Stimulated activated CD8-positive, alpha-beta memory T cell treated with anti-CD3 and anti-CD28 coated beads, Interleukin-2, amount 100 ng/mL, for 1 hour (primary cell): Measurements from ENCODE around the gene C17orf50.
A peak's percentile ranks its signal among the peaks of the same experiment; 100 is the strongest.
"Not testable (repeated sequence)": the region's sequence is repeated elsewhere in the genome, so short reads cannot be mapped to it uniquely, and the experiment has no call there.

Experiments
- DNase-seq, 2 donors: peaks; one replicate each; pipeline ENCODE4 v3.0.0-alpha.2; 2020; ENCODE audit warnings: low read depth in 2 of 2

The C17orf50 gene

DNA sequence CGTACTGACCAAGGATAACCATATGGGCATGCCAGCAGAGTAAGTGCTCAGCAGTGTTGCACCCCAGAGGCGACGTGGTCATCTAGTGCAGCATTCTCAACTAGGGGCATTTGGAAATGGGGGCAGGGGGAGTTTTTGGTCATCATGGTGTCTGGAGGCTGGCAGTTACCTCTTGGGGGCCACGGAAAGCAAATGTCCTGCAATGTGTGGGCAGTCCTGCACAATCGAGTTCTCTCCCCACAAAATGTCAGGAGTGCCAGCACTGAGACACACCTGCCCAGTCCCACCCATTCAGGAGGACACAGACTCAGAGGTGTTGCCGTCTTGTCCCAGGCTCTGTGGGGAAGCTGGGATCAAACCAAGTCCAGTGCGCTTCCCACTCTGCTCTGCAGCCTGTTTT lies 26.3 kb upstream of the C17orf50 start:
- no peak for DNase-seq

DNA sequence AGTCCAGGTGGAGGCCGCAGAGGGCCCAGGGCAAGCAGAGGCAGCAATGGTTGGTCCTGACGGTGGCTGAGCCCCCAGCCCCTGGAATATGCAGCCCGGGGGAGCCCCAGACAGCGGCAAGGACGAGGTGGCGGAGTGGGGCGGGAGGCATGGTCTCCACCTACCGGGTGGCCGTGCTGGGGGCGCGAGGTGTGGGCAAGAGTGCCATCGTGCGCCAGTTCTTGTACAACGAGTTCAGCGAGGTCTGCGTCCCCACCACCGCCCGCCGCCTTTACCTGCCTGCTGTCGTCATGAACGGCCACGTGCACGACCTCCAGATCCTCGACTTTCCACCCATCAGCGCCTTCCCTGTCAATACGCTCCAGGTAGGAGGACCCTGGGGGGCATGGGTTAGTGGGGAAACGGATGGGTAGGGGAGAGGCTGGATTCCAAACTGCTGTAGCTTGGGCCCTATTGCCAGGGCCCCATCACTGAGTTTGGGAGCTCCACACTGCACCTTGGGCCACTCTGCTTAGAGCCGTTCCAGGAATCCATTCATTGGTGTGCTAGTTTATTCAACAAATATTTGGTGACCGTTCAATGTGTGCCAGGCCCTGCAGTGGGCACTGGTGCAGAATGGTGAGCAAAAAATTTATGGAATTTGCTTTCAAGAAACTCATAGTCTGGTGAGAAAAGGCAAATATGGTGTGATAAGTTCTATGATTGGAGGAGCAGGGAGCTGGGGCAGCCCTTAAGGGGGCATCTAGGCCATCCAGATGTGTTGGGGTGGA lies 25.5 kb upstream of the C17orf50 start:
- DNase-seq = no peak

DNA sequence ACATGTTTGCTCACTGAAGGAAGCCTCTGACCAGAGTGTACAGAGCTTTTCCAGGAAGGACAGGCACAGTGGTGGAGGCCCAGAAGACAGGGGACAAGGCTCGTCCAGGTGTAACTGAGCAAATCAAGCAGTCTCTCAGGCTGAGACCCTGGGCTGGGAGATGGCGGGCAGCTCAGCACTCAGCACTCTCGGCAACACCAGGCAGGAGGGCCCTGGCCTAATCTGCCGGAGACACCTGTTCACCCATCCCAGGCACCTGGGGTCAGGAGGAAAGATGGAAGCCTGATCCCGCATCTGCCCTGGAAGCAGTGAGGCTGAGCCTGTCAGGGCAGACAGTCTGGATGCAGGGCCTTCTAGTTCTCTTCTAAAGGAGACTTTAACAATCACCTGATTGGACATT lies 24.5 kb upstream of the C17orf50 start:
- DNase-seq = no peak

DNA sequence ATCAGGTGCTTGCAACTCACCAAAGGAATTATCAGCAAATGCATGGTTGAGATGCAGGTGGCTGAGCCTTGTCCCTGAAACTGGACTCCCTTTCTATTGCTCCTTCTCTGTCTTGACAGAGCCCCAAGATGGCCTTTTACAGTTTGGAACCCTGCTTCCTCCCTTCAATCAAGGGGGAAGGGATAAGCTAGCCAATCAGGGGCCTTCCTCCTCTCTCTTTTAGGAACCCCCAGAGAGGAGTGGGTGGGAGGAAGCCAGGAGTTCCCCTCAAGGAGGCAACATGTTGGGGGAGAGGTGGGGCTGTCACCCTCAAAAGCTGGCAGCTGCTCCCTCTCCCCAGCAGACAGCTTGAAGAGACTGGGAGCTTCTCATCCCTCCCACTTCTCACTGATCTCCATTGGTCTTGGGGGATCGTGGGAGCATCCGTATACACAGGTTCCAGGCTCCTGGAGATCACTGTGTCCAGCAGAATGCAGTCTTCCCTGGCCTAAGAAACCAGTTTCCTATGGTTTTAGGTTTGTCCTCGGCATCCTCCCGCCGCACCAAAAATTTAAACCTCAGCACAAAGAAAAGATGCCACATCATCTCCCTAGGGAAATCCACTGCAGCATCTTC lies 22.1 kb upstream of the C17orf50 start:
- DNase-seq = no peak

DNA sequence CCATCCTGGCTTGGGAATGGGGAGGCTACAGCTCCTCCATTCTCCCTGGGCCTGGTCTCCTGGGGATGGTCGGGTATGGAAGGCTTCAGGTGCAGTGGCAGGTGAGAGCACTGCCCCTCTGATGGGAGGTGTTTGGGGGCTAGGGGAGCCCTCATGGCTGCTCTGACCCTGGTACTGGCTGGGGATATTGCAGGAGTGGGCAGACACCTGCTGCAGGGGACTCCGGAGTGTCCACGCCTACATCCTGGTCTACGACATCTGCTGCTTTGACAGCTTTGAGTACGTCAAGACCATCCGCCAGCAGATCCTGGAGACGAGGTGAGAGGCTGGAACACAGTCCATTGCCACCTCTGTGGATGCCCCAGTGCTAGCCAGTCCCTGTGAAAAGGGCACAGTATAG lies 20.5 kb upstream of the C17orf50 start:
- no peak for DNase-seq

DNA sequence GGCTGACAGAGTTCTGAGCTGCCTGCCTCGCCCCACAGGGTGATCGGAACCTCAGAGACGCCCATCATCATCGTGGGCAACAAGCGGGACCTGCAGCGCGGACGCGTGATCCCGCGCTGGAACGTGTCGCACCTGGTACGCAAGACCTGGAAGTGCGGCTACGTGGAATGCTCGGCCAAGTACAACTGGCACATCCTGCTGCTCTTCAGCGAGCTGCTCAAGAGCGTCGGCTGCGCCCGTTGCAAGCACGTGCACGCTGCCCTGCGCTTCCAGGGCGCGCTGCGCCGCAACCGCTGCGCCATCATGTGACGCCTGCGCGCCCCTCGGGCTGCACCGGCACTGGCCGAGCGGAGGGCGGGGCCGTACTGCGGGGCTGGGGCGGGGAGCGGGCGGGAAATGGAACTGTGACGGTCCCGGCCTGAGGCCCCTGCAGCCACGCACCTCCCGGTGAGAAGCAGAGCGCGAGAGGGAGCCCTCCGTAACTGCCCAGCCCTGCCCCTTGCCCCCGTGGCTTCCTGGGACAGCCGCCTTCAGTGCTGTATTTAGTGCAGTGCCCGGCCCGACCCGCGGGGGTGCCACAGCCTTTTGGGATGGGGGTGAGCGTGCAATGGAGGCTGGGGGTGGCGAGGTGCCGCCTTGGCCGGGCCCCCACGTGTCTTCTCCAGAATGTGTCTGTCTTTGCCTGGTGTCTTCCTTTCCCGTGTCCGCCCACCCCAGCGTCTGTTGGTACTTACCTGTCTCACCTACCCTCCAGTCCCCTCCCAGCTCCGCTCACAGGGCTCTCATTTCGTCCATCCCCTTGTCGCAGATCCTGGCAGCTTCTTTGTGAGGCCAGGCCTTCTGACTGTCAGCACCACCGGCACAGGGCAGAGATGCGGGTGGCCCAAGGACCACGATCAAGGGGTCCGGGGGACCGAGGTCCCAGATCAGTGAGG lies 19.4 kb upstream of the C17orf50 start:
- DNase-seq = no peak

DNA sequence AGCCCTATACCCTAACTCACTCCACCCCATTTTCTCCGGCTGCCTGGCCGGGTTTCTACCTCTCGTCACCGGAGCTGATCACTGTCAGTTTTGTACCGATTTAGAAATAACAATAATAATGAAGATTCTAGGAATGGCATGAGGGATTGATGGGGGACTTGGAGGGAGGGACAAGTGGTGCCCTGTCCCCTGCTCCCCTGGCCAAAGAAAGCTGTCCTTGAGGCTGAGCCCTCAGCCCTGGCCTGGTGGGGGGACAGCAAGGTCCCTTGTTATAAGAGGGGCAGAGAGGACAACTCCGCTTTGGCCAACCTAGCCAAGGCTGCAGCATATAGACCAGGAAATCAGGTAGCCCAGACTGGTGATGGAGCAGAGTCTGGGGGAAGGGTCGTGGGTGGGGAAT lies 18.2 kb upstream of the C17orf50 start:
- DNase-seq = no peak

GRCh38 chr17:35742896-35743477 lies 17.7 kb upstream of the C17orf50 start:
- no peak for DNase-seq

DNA sequence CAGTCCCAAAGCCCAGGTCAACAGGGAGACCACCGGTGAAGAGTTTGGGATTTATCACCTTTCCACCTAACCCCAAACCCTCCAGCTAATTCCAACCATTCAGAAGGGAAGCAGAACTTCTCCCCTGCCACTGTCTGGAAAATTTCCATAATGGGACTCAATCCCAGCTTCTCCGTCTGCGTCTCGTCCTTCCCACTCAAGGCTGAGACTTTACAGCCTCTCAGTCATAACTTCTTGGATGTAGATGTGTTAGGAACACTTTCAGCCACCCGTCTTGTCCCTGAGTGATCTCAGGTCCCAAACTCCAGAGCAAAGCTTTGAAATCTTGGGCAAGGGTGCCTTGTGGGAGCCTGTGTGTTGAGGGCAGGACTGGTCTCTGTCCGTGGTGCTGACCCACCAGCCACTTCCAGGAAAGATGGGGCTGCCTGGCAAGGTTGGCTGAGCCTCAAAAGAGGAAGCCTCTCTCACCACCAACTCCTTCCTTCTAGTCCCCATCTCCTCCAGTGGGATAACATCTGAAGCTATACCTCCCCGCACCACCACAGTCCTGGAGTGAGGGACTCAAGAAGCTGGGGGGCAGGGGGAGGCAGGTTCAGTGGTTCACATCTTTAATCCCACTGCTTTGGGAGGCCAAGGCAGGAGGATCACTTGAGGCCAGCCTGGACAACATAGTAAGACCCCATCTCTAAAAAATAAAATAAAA lies 16.9 kb upstream of the C17orf50 start:
- DNase-seq = no peak

DNA sequence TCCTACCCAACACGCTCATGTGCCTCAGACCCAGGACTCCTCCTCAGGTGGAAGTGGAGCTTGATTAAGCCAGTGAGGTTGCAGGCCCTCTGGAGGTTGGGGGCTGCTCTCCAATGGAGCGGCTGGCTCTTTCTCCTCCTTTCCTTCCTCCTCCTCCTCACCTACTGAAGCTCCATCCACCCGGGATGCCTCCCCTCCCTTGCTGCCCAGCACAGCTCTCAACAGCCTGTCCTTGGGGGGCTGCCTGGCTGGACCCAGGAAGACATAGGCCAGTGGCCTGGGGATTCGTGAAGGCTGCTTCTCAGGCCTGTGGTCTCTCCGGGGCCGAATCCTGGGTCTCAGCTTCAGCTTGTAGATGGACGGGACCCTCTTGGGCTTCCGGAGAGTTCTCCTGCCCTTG lies 15.9 kb upstream of the C17orf50 start:
- no peak for DNase-seq

- DNase-seq = no peak
Measured at GRCh38 chr17:35745246-35745645, 15.4 kb upstream of the C17orf50 start.

DNA sequence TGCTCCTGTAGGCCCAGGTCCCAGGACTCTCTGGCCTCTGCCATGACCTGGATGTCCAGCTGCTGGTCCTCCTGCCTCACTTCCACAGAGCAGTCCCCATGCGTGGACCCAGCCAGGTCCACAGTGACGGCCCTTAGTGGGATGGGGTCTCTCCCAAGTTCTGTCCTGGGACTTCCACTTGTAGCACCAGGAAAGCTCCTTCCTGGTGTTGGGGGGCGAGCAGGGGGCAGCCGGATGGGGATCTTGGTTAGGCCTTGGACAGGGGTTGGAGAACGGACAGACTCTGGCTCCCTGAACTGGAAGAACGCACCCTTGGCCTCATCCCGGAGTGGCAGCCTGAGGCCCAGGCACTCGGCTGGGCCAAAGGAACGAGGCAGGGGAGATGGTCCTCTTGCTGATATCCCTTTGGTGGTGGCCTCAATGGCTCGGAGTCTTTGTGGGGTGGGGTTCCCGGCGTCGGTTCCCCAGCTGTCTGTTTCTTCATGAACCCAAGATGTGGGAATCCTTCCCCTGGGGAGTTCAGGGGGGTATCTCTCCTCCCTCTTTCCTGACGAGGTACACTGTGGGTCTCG lies 14.9 kb upstream of the C17orf50 start:
- DNase-seq = no peak

DNA sequence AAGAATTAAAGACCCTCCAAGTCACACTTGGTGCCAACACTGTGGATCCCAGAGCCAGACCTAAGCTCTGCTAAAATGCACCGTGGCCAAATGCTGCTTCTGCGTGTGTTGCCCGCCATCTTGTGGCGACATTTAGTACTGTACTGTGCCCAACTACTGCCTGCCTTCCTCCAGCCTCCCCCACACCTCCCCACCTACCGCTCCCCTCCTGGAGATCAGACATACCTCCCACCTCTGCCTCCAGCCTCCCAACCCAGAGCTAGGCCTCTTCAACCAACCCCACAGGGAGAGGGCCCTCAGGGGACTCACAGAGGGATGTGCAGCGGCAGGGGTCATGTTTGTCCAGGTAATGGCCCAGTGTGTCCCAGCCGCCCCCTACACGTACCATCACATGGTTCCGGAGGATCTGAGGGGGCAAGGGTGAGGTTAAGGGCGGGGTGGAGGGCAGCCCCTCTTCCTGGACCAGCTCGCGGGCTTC lies 13.1 kb upstream of the C17orf50 start:
- peak; percentile 58 to 59 for DNase-seq

GRCh38 chr17:35748341-35748841 lies 12.3 kb upstream of the C17orf50 start:
- DNase-seq = no peak

GRCh38 chr17:35748979-35749378 lies 11.7 kb upstream of the C17orf50 start:
- no peak for DNase-seq

DNA sequence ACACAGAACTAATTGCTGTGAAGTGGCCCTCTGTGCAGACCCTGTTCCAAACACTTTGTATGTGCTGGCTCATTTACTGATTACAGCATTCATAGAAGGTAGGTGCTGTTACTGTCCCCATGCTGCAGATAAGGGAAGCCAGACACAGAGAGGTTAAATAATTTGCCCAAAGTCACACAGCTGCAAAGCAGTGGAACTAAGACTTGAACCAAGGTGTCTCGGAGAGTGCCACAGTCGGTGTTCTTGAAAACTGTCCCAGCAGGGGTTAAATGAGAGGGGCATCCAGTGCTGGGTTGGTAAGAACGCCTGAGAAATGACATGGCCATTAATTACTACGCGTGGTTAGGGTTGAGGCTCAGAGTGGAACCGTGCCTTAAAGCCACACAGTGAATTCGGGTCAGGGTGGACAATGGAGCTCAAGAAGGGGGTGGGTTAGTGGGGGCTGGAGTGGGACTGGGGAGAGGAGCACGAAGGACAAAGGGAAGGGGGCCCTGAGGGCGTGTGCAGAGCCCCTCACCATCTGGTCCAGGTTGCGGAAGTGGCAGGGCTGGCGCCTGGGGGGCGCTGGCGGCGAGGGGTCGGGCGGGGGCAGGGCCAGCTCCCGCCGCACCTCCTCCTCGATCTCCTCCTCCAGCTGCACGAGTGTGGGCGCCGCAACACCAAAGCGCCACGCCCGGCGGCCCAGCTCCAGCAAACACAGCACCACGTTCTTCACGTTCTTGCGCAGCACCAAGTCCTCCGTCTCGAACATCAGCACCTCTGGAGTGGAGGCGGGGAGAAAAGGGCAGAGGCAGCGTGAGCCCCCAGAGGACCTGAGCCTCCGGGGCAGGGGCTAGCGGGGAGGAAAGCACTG lies 10.9 kb upstream of the C17orf50 start:
- no peak for DNase-seq

GRCh38 chr17:35750526-35751395 lies 9.9 kb upstream of the C17orf50 start:
- no peak for DNase-seq

GRCh38 chr17:35751541-35751940 lies 9.1 kb upstream of the C17orf50 start:
- DNase-seq = not testable (repeated sequence)

GRCh38 chr17:35752471-35752870 lies 8.2 kb upstream of the C17orf50 start:
- DNase-seq = no peak
